Measurements from ENCODE around the gene SEMA5A.

The SEMA5A gene

GRCh38 chr5:9468060-9468388 is 77.9 kb downstream of the SEMA5A start:
- ChIA-PET CTCF (interaction anchor here (1.0 to 1.5 kb wide), 2 partner anchors 12 to 18 kb away, joined by 3 read pairs; no protein-coding TSS in a partner anchor), POLR2A (no interaction called here)
- TF ChIP-seq CTCF (IDR thresholded peaks at IDR 0.05; ENCODE audit: control extremely low read depth, extremely low read depth, low read depth, missing control alignments): no peak
- DNase-seq (ENCODE audit: extremely low spot score): no peak

GRCh38 chr5:9467199-9468059 is 78.4 kb downstream of the SEMA5A start:
- TF ChIP-seq CTCF (IDR thresholded peaks at IDR 0.05; ENCODE audit: control extremely low read depth, extremely low read depth, low read depth, missing control alignments): no peak

GRCh38 chr5:9466697-9467096 is 79.2 kb downstream of the SEMA5A start:
- POLR2A ChIA-PET: no interaction called here
- DNase-seq (ENCODE audit: extremely low spot score): no peak
- CTCF ChIA-PET: interaction anchor here (1.5 kb wide), 1 partner anchor 20 kb away, joined by 3 read pairs; no protein-coding TSS in a partner anchor
- TF ChIP-seq CTCF (IDR thresholded peaks at IDR 0.05; ENCODE audit: control extremely low read depth, extremely low read depth, low read depth, missing control alignments): no peak

More at GRCh38 chr5:9467199-9468059, 78.4 kb downstream of the SEMA5A start:
- ChIA-PET CTCF (interaction anchor here (1.5 kb wide), 1 partner anchor 19 kb away, joined by 3 read pairs; no protein-coding TSS in a partner anchor), POLR2A (no interaction called here)
- no peak for DNase-seq (ENCODE audit: extremely low spot score)

- no peak for TF ChIP-seq CTCF (IDR thresholded peaks at IDR 0.05; ENCODE audit: control extremely low read depth, extremely low read depth, low read depth, missing control alignments)
- no peak for DNase-seq (ENCODE audit: extremely low spot score)
- ChIA-PET CTCF (interaction anchor here (1.1 kb wide), 1 partner anchor 37 kb away, joined by 3 read pairs; no protein-coding TSS in a partner anchor), POLR2A (no interaction called here)
Measured at GRCh38 chr5:9464478-9464877, 81.4 kb downstream of the SEMA5A start.

GRCh38 chr5:9462109-9462508 is 83.8 kb downstream of the SEMA5A start:
- TF ChIP-seq CTCF (IDR thresholded peaks at IDR 0.05; ENCODE audit: control extremely low read depth, extremely low read depth, low read depth, missing control alignments): no peak
- POLR2A ChIA-PET: no interaction called here
- CTCF ChIA-PET: no interaction called here
- DNase-seq (ENCODE audit: extremely low spot score): no peak

- CTCF ChIA-PET: interaction anchor here (1.2 to 1.4 kb wide), 2 partner anchors 11 to 100 kb away, joined by 3 read pairs; no protein-coding TSS in a partner anchor
- DNase-seq (ENCODE audit: extremely low spot score): no peak
- TF ChIP-seq CTCF (IDR thresholded peaks at IDR 0.05; ENCODE audit: control extremely low read depth, extremely low read depth, low read depth, missing control alignments): no peak
- POLR2A ChIA-PET: no interaction called here
Measured at GRCh38 chr5:9460885-9461645, 84.8 kb downstream of the SEMA5A start.
